GM19468 (cell line): Measurements from ENCODE around the gene ST3GAL3.

Experiments
- ATAC-seq: cut with Tn5 transposase; IDR thresholded peaks from one replicate; pipeline ENCODE4 v1.9.1; 2021; ENCODE audit warnings: mild to moderate bottlenecking, moderate library complexity, moderate number of reproducible peaks; ENCODE audit not compliant: unreplicated experiment; ENCODE audit errors: extremely low read depth

The ST3GAL3 gene

GRCh38 chr1:43900386-43900785, 193.1 kb downstream of the ST3GAL3 start:
- no peak for ATAC-seq

GRCh38 chr1:43901196-43901961, 194.0 kb downstream of the ST3GAL3 start:
- ATAC-seq = no peak

GRCh38 chr1:43902058-43902831, 194.9 kb downstream of the ST3GAL3 start:
- ATAC-seq = no peak

GRCh38 chr1:43904660-43905551, 197.6 kb downstream of the ST3GAL3 start:
- no peak for ATAC-seq

GRCh38 chr1:43908226-43908625, 200.9 kb downstream of the ST3GAL3 start:
- ATAC-seq = no peak

- no peak for ATAC-seq
Observed at GRCh38 chr1:43908858-43909257, 201.5 kb downstream of the ST3GAL3 start.

GRCh38 chr1:43910343-43910742, 203.0 kb downstream of the ST3GAL3 start:
- no peak for ATAC-seq

- no peak for ATAC-seq
Observed at GRCh38 chr1:43912607-43913006, 205.3 kb downstream of the ST3GAL3 start.

- ATAC-seq = no peak
Observed at GRCh38 chr1:43913051-43913501, 205.7 kb downstream of the ST3GAL3 start.

- ATAC-seq = no peak
Observed at GRCh38 chr1:43913666-43914360, 206.5 kb downstream of the ST3GAL3 start.

GRCh38 chr1:43914576-43915525, 207.5 kb downstream of the ST3GAL3 start:
- no peak for ATAC-seq

GRCh38 chr1:43919906-43920305, 212.6 kb downstream of the ST3GAL3 start:
- no peak for ATAC-seq

- no peak for ATAC-seq
Observed at GRCh38 chr1:43921022-43921421, 213.7 kb downstream of the ST3GAL3 start.

- no peak for ATAC-seq
Observed at GRCh38 chr1:43924516-43924915, 217.2 kb downstream of the ST3GAL3 start.

- ATAC-seq = no peak
Observed at GRCh38 chr1:43925846-43926245, 218.5 kb downstream of the ST3GAL3 start.

GRCh38 chr1:43930168-43930948, 223.0 kb downstream of the ST3GAL3 start:
- ATAC-seq = no peak

GRCh38 chr1:43930949-43931275, 223.6 kb downstream of the ST3GAL3 start:
- no peak for ATAC-seq
